ENCODE results near the gene UBA3. TPM values are rescaled to one million over a fixed set of nuclear protein-coding genes. Genes with fewer than 3 reads are reported as not detected.

Gene UBA3
- total RNA-seq, 1 donor from 2014 or later: 46.6 TPM

- FAIRE-seq (no peak), DNase-seq (ENCODE audit: low read depth) (peak; percentile 71)
- peaks cover 6% of the 10 kb centered on the region for H3K36me3 ChIP-seq (ENCODE audit: control insufficient read depth, insufficient read depth, low read length)
- peak; percentile 80 for TF ChIP-seq CTCF (IDR thresholded peaks at IDR 0.05; ENCODE audit: insufficient read depth, low read length, severe bottlenecking)
- H3K27me3 ChIP-seq (ENCODE audit: control insufficient read depth, insufficient read depth, low read length): no peaks in the 10 kb centered on the region
- H3K4me3 ChIP-seq (ENCODE audit: low read depth, low read length): peak within 1 kb of the TSS; percentile 69
Measured at GRCh38 chr3:69013253-69014021, 66.7 kb downstream of the UBA3 start, which contains the start of gene EOGT. Gene EOGT, minus strand, starts transcription at chr3:69013684. Its CDS starts 3,838 bp downstream, at chr3:69009846.

GRCh38 chr3:69012800-69013252 lies 67.3 kb downstream of the UBA3 start:
- peak; percentile 1 for TF ChIP-seq CTCF (IDR thresholded peaks at IDR 0.05; ENCODE audit: insufficient read depth, low read length, severe bottlenecking)
- no peaks in the 10 kb centered on the region for H3K27me3 ChIP-seq (ENCODE audit: control insufficient read depth, insufficient read depth, low read length)
- peaks cover 6% of the 10 kb centered on the region for H3K36me3 ChIP-seq (ENCODE audit: control insufficient read depth, insufficient read depth, low read length)
- peak overlapping the region; percentile 69 for H3K4me3 ChIP-seq (ENCODE audit: low read depth, low read length)
- FAIRE-seq (no peak), DNase-seq (ENCODE audit: low read depth) (peak; percentile 13)

GRCh38 chr3:69012100-69012799 lies 67.9 kb downstream of the UBA3 start:
- Histone ChIP-seq H3K4me3 (ENCODE audit: low read depth, low read length) (peak overlapping the region; percentile 69), H3K36me3 (ENCODE audit: control insufficient read depth, insufficient read depth, low read length) (peaks cover 6% of the 10 kb centered on the region), H3K27me3 (ENCODE audit: control insufficient read depth, insufficient read depth, low read length) (no peaks in the 10 kb centered on the region)
- TF ChIP-seq CTCF (IDR thresholded peaks at IDR 0.05; ENCODE audit: insufficient read depth, low read length, severe bottlenecking): no peak
- DNase-seq (ENCODE audit: low read depth) (peak; percentile 82), FAIRE-seq (no peak)

GRCh38 chr3:69011096-69011730 lies 69.0 kb downstream of the UBA3 start:
- peak; percentile 21 for DNase-seq (ENCODE audit: low read depth)
- no peak overlapping the region for H3K4me3 ChIP-seq (ENCODE audit: low read depth, low read length)
- H3K36me3 ChIP-seq (ENCODE audit: control insufficient read depth, insufficient read depth, low read length): peaks cover 6% of the 10 kb centered on the region
- no peak for TF ChIP-seq CTCF (IDR thresholded peaks at IDR 0.05; ENCODE audit: insufficient read depth, low read length, severe bottlenecking)
- no peaks in the 10 kb centered on the region for H3K27me3 ChIP-seq (ENCODE audit: control insufficient read depth, insufficient read depth, low read length)
- no peak for FAIRE-seq

GRCh38 chr3:69009559-69010410 lies 70.4 kb downstream of the UBA3 start:
- Histone ChIP-seq H3K4me3 (ENCODE audit: low read depth, low read length) (no peak overlapping the region), H3K36me3 (ENCODE audit: control insufficient read depth, insufficient read depth, low read length) (peaks cover 8% of the 10 kb centered on the region), H3K27me3 (ENCODE audit: control insufficient read depth, insufficient read depth, low read length) (no peaks in the 10 kb centered on the region)
- TF ChIP-seq CTCF (IDR thresholded peaks at IDR 0.05; ENCODE audit: insufficient read depth, low read length, severe bottlenecking): no peak
- DNase-seq (ENCODE audit: low read depth): no peak
- FAIRE-seq: no peak
